ENCODE measurements around the gene CISH. TPM values are rescaled to one million over a fixed set of nuclear protein-coding genes. Genes with fewer than 3 reads are reported as not detected.
A peak's percentile ranks its signal among the peaks of the same experiment; 100 is the strongest.

CISH gene
- total RNA-seq, 1 donor from 2014 or later: 0.32 TPM

DNA sequence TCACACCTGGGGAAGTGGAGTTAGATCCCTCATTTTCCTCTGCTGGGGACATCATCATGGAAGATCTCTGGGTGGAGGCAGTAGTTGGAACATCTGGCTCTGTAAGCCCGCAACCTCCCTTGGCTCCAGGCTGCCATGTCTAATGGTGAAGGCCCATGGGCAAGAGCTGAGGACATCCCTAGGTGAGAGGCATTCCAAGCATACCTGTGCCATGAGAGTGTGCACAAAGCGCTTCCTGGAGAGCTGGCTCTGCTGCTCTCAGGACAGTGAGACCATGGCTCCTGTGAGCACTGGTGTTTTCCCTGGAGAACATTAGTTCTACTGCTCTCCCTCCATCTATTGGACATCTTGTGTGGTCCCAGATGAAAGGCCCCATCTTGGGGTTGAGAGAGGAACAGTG lies 13.1 kb upstream of the CISH start:
- TF ChIP-seq EZH2 (IDR thresholded peaks at IDR 0.05): no peak
- TF ChIP-seq, protein P1, sequence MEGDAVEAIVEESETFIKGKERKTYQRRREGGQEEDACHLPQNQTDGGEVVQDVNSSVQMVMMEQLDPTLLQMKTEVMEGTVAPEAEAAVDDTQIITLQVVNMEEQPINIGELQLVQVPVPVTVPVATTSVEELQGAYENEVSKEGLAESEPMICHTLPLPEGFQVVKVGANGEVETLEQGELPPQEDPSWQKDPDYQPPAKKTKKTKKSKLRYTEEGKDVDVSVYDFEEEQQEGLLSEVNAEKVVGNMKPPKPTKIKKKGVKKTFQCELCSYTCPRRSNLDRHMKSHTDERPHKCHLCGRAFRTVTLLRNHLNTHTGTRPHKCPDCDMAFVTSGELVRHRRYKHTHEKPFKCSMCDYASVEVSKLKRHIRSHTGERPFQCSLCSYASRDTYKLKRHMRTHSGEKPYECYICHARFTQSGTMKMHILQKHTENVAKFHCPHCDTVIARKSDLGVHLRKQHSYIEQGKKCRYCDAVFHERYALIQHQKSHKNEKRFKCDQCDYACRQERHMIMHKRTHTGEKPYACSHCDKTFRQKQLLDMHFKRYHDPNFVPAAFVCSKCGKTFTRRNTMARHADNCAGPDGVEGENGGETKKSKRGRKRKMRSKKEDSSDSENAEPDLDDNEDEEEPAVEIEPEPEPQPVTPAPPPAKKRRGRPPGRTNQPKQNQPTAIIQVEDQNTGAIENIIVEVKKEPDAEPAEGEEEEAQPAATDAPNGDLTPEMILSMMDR (IDR thresholded peaks at IDR 0.05): no peak
- TF ChIP-seq EZH2phosphoT487 (IDR thresholded peaks at IDR 0.05): no peak
- Histone ChIP-seq H3F3A (ENCODE audit: low read depth) (peaks cover 30% of the 10 kb centered on the region), H3K9me3 (ENCODE audit: low read depth) (no peaks in the 10 kb centered on the region), H2AFZ (replicated peaks) (no peak overlapping the region), H3K9ac (no peak overlapping the region), H3K4me1 (peaks cover 43% of the 10 kb centered on the region), H4K20me1 (ENCODE audit: low read depth) (peaks cover 22% of the 10 kb centered on the region), H3K27ac (peak overlapping the region; percentile 99), H3K27me3 (no peaks in the 10 kb centered on the region), H3K4me3 (no peak overlapping the region), H3K4me2 (peak overlapping the region; percentile 80), H3K36me3 (no peaks in the 10 kb centered on the region), H3K79me2 (ENCODE audit: low read depth) (peaks cover 50% of the 10 kb centered on the region)
- H3K4me1 Mint-ChIP-seq: peaks cover 44% of the 10 kb centered on the region
- peak overlapping the region; percentile 50 for H3K4me3 Mint-ChIP-seq
- peak overlapping the region; percentile 92 for H3K27ac Mint-ChIP-seq
- H3K36me3 Mint-ChIP-seq: peaks cover 13% of the 10 kb centered on the region
- no peaks in the 10 kb centered on the region for H3K9me3 Mint-ChIP-seq
- DNase-seq (ENCODE audit: low spot score): no peak
- H3K27me3 Mint-ChIP-seq (ENCODE audit: insufficient read depth, low read depth): peaks cover 4% of the 10 kb centered on the region

DNA sequence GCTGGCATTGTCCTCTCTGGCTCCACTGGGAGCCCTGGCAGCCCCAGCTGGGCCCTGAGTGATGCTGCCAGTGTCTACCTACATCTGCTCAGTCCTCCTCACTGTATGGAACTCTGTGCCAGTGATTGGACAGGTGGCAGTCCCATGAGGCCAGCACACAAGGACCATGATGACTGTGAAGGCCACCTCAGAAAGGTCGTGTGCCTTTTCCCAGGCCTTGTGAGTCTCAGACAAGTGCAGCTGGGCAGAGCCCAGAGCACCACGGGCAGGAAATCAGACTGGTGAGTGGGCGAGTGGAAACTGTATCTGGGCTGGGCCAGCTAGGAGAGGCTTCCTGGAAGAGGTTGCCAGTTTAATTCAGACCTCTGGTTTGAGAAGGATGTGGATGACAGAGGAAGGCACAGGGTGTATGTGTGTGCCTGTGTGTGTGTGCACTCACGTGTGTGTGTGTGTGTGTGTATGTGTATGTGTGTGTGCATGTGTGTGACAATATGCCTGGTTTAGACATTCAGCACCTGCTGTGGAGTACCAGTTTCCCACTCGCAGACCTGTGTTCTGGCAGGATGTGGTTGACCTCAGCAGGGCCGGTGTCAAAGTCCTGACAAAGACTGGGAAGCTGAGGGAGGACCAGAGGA lies 12.4 kb upstream of the CISH start:
- H3K4me1 ChIP-seq: peaks cover 43% of the 10 kb centered on the region

DNA sequence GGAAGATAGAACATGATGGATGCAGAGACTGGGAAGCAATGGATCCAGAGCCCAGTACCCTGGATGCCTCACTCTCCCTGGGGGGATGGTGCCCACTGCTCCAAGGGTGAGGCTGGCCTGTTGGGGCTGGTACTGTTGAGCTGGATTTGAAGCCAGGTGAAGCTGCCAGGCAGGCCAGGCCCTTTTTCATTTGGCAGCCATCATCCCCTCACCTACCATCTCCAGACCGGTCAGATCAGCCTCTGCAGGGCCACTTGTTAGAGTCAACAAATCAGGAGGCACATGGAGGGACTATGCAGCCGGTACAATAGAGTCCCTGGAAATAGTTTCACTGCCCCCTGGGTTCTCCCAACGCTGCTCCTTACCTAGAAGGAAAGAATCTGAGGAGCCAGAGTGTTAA lies 11.3 kb upstream of the CISH start:
- Mint-ChIP-seq H3K27ac (peak overlapping the region; percentile 51), H3K4me3 (no peak overlapping the region), H3K27me3 (ENCODE audit: insufficient read depth, low read depth) (peaks cover 11% of the 10 kb centered on the region), H3K9me3 (no peaks in the 10 kb centered on the region), H3K36me3 (peaks cover 13% of the 10 kb centered on the region), H3K4me1 (peaks cover 52% of the 10 kb centered on the region)
- Histone ChIP-seq H2AFZ (replicated peaks) (no peak overlapping the region), H3K36me3 (no peaks in the 10 kb centered on the region), H3K4me3 (no peak overlapping the region), H4K20me1 (ENCODE audit: low read depth) (peaks cover 18% of the 10 kb centered on the region), H3K4me1 (peaks cover 41% of the 10 kb centered on the region), H3K27me3 (no peaks in the 10 kb centered on the region), H3F3A (ENCODE audit: low read depth) (peaks cover 30% of the 10 kb centered on the region), H3K9ac (no peak overlapping the region), H3K27ac (no peak overlapping the region), H3K79me2 (ENCODE audit: low read depth) (peaks cover 47% of the 10 kb centered on the region), H3K4me2 (no peak overlapping the region), H3K9me3 (ENCODE audit: low read depth) (no peaks in the 10 kb centered on the region)
- DNase-seq (ENCODE audit: low spot score): no peak
- TF ChIP-seq EZH2phosphoT487 (IDR thresholded peaks at IDR 0.05) (no peak), EZH2 (IDR thresholded peaks at IDR 0.05) (no peak)
- TF ChIP-seq, protein P1 (IDR thresholded peaks at IDR 0.05): no peak

More for the DNA sequence above, 12.4 kb upstream of the CISH start:
- Mint-ChIP-seq H3K9me3 (no peaks in the 10 kb centered on the region), H3K27ac (peak overlapping the region; percentile 87), H3K27me3 (ENCODE audit: insufficient read depth, low read depth) (peaks cover 3% of the 10 kb centered on the region), H3K36me3 (peaks cover 13% of the 10 kb centered on the region), H3K4me3 (peak overlapping the region; percentile 66), H3K4me1 (peaks cover 47% of the 10 kb centered on the region)
- Histone ChIP-seq H3F3A (ENCODE audit: low read depth) (peaks cover 30% of the 10 kb centered on the region), H2AFZ (replicated peaks) (no peak overlapping the region), H4K20me1 (ENCODE audit: low read depth) (peaks cover 22% of the 10 kb centered on the region), H3K4me3 (no peak overlapping the region), H3K9me3 (ENCODE audit: low read depth) (no peaks in the 10 kb centered on the region), H3K27ac (no peak overlapping the region), H3K36me3 (no peaks in the 10 kb centered on the region), H3K27me3 (no peaks in the 10 kb centered on the region), H3K4me2 (no peak overlapping the region), H3K79me2 (ENCODE audit: low read depth) (peaks cover 49% of the 10 kb centered on the region), H3K9ac (no peak overlapping the region)
- DNase-seq (ENCODE audit: low spot score): no peak
- TF ChIP-seq EZH2 (IDR thresholded peaks at IDR 0.05): no peak
- no peak for TF ChIP-seq EZH2phosphoT487 (IDR thresholded peaks at IDR 0.05)
- TF ChIP-seq, protein P1 (IDR thresholded peaks at IDR 0.05): no peak
